SIG-M5 (cell line): ENCODE results near the gene LGALS9B.
"Not testable (repeated sequence)": the region's sequence is repeated elsewhere in the genome, so short reads cannot be mapped to it uniquely, and the experiment has no call there.

Experiments used
- DNase-seq: peaks from one replicate; lab custom pipeline; 2025; lab: John Stamatoyannopoulos, UW

The LGALS9B gene

GRCh38 chr17:20416381-20416911 is 50.9 kb downstream of the LGALS9B start:
- not testable (repeated sequence) for DNase-seq

- not testable (repeated sequence) for DNase-seq
Observed at GRCh38 chr17:20415479-20415878, 51.9 kb downstream of the LGALS9B start.

DNA sequence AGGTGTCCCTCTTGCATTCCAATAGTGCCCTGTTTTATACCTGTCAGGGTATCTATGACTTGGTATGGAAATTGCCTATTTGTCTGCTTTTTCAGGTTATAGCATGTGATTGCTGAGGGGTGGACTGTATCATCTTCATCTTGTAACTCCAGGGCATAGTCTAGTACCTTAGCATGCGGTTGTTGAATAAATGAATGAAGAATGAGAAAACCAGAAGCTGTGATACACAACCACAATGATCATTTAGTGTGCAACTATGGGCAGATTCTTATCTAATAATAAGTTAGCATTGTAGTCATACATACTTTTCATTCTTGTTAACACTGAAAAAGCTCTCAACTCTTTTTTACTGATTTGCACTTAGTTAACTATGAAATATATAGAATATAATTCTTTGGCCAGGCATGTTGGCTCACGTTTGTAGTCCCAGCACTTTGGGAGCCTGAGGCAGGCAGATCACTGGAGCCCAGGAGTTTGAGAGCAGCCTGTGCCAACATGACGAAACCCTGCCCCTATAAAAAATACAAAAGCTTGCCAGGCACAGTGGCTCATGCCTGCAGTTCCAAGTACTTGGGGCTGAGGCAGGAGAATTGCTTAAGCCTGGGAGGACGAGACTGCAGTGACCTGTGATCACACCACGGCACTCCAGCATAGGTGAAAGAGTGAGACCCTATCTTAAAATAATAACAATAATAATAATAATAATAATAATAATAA is 65.9 kb downstream of the LGALS9B start:
- not testable (repeated sequence) for DNase-seq

GRCh38 chr17:20400559-20401305 is 66.6 kb downstream of the LGALS9B start:
- DNase-seq = not testable (repeated sequence)
